AG10803 (cell line): ENCODE measurements around the gene PRR29.
A peak's percentile ranks its signal among the peaks of the same experiment; 100 is the strongest.

Source experiments
- DNase-seq: peaks from one replicate; pipeline ENCODE4 v3.0.0; 2010; ENCODE audit warnings: low read depth
- H3K4me3 ChIP-seq: 2 replicates; pipeline ENCODE4 v1.5.1; 2011; ENCODE audit warnings: mild to moderate bottlenecking, low read length, control low read depth
- TF ChIP-seq, protein P1 (sequence below): conservative IDR thresholded peaks from 2 replicates; pipeline ENCODE4 v1.5.1; 2011; ENCODE audit warnings: mild to moderate bottlenecking, low read length, control low read depth, inconsistent platforms

PRR29 gene

DNA sequence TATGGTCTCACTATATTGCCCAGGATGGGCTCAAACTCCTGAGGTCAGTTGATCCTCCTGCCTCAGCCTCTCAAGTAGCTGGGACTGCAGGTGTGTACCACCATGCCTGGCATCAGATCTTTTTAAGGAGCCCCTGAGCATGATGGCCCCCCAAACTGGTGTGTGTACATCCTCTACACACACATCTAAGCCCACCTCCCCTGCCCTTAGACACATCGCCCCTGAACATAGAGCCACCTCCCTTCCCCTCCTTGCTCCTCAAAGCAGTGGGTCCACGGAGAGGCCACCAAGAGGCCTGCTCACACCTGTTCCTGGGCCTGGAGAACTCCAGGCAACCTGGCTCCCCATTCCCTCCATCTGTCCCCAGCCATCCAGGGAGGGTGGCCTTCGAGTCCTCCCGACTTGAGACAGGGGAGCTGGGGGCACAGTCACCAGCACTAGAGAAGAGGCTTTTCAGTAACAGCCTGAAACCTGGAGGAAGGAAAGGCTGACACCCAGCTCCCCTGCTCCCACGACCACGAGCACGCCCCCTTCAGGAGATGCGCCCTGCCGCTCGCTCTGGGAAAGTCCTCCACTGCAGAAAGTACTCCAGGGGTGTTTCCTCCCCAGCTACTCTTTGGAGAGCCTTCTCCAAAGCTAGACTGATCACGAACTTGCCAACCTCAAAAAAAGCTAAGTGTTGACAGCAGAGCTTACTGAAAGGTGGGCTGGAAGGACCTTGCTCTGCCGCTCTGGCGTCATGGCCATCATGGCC lies 12.6 kb upstream of the PRR29 start:
- TF ChIP-seq, protein P1, sequence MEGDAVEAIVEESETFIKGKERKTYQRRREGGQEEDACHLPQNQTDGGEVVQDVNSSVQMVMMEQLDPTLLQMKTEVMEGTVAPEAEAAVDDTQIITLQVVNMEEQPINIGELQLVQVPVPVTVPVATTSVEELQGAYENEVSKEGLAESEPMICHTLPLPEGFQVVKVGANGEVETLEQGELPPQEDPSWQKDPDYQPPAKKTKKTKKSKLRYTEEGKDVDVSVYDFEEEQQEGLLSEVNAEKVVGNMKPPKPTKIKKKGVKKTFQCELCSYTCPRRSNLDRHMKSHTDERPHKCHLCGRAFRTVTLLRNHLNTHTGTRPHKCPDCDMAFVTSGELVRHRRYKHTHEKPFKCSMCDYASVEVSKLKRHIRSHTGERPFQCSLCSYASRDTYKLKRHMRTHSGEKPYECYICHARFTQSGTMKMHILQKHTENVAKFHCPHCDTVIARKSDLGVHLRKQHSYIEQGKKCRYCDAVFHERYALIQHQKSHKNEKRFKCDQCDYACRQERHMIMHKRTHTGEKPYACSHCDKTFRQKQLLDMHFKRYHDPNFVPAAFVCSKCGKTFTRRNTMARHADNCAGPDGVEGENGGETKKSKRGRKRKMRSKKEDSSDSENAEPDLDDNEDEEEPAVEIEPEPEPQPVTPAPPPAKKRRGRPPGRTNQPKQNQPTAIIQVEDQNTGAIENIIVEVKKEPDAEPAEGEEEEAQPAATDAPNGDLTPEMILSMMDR: no peak
- H3K4me3 ChIP-seq: no peak overlapping the region
- DNase-seq: no peak

DNA sequence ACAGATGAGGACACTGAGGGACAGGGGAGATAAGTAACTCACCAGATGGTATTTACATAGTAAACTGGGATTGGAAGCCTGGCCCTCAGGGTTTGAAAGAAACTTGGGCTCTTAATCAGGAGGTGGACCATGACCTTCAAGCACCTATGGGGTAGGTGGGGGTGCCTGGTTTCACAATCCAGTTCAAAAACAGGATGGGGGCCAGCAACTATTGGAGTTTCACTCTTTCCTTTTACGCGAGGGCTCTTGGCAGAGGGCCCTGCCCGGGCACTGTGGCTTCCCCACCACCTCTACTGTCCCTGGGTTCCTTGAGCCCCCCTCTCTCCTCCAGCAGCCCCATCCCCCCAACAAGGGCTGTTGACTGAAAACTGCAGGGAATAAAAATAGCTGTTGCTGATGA lies 11.3 kb upstream of the PRR29 start:
- TF ChIP-seq, protein P1: no peak
- no peak for DNase-seq
- H3K4me3 ChIP-seq: no peak overlapping the region

DNA sequence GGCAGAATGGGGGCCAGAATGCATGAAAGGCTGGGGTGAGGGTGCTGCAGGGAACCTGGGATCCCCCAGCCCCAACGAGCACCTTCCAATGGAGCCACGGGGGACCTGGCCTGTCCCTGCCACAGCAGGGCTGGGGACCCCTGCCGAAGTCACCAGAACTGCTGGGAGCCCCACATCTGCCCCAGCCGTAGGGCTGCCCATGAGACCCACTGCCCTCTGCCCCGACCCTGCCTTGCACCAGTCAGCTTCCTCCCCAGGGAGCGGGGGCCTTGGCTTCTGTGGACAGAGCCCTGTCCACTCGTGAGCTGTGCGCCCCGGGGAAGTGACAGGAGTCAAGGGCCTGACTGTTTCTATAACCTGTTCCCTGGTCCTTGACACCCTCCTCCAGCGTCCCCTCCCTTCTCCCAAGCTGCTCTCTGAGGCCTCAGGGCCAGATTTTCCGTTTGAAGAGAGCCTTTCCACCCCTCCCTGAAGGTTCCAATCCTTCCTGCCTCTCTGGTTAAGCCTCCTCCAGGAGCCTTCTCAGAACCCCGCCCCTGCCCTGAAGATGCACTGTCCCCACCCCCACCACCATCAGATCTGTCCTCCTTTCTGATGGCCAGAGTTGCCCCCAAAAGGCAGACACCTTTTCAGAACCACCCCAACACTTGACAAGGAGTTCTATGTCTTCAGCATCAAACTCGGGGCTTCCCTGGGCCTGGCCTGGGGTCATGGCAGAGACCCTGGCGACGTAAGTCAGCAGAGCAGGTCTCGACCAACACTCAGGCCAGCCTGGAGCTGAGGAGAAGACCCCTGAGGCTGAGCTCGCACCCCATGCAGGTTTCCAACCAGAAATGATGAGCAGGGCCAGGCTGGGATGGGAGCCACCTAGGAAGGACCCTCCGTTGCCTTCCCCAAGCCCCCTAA lies 10.7 kb upstream of the PRR29 start:
- DNase-seq: no peak
- TF ChIP-seq, protein P1: no peak
- no peak overlapping the region for H3K4me3 ChIP-seq

DNA sequence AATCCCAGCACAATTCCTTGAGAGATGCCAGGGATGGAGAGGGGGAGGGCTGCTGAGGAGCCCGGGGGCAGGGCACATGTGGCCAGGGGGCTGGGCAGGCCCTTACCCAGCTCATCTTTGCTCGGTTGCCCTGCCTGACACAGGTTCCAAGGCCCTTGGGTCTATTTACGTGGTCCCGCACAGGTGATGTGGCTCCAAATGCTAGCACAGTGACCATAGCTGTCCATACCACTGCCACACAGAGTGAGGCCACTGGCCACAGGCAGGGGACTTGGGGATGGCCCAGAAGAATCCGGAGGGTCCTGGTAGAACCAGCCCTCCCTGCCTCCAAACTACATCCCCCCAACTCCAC lies 10.0 kb upstream of the PRR29 start:
- H3K4me3 ChIP-seq: no peak overlapping the region
- TF ChIP-seq, protein P1: no peak
- no peak for DNase-seq

DNA sequence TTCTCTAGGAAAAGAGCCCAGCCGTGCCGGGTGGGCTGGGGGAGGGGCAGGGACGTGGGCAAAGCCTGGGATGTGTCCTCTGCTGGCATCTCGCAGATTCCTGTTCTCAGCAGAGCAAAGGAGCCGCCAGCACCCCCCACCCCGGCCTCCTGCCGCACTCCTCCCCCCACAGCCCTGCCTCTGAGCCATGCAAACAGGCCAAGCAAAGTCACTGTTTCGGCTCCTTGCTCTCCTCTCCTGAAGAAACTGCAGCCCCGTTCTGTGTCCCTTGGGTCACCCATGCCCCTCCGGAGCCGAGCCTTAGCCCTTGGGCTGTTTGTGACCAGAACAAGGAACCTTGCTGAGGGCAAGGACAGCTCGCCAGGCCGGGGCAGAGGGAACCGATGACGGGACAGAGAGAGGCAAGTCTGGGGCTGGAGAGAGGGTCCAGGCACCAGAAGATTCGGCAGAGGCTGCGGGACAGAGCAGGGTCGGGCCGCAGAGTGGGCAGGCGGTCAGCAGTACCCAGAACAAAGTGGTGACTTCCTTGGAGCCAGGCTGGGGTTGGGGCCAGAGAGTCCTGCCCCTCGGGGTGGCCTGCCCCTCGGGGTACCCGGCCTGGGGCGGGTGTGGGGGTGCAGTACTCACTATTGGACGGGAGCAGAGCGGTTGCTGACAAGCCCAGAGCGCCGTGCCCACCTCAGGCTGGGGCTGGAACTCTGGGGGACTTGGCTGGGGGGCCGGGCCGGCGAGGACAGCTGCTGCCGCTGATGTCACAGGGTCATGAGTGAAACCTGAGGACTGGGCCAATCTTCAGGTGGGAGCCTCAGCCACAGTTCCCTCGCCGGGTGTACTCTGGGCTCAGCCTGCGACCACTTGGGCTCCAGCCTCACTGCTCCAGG lies 9.2 kb upstream of the PRR29 start:
- H3K4me3 ChIP-seq: no peak overlapping the region
- DNase-seq: peak; percentile 18
- TF ChIP-seq, protein P1: no peak

DNA sequence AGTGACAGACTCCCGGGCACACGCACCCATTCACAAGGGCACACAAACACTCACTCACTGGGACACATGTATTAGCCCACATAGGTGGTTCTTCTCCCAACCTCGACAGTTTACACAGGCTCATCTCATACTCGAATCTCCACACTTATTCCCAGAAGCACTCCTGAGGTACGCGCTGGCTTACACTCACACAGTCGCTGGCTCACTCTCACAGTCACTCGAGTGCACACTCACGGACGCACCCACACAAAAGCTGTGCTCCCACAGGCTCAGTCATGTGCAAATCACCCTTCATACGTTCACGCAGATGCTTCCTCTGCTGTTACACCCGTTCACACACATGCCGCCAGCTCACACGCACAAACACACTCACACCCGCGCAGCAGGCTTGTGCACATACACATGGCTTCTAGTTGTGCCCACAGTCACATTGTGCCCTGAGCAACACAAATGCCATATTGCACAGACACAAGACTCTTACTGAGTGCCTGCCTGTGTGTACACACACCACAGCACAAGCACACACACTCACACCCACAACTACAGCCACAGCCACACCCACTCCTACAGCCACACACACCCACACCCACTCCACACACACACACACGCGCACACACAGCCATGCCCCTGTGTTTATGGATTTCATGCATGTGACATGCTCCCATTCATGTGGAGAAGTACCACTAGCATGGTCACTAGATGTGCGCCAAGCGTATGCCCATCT lies 8.4 kb upstream of the PRR29 start:
- H3K4me3 ChIP-seq: no peak overlapping the region
- TF ChIP-seq, protein P1: no peak
- DNase-seq: no peak
